ENCODE results near the gene MAP3K6. TPM values are rescaled to one million over a fixed set of nuclear protein-coding genes. Genes with fewer than 3 reads are reported as not detected.

MAP3K6 gene
- total RNA-seq, 1 experiment from 2014 or later = 7.7 TPM

- H3K27me3 Mint-ChIP-seq (ENCODE audit: low read depth) = peaks cover 1% of the 10 kb centered on the region
- no peak within 1 kb of the TSS for H3T11ph ChIP-seq (ENCODE audit: low read length)
- no peaks in the 10 kb centered on the region for H3K23me2 ChIP-seq (ENCODE audit: insufficient read length, low read depth, low read length, poor library complexity, severe bottlenecking)
- no peak within 1 kb of the TSS for H3K9ac ChIP-seq (ENCODE audit: extremely low read depth, insufficient read length, low read length)
- H4K20me1 ChIP-seq (ENCODE audit: control insufficient read depth, insufficient read depth, insufficient read length) = no peaks in the 10 kb centered on the region
- no peaks in the 10 kb centered on the region; the same call in 1 of the 2 replicates for H3K4me1 ChIP-seq (ENCODE audit: insufficient read depth, low read length)
- H3K9me3 Mint-ChIP-seq = no peaks in the 10 kb centered on the region
- peak within 1 kb of the TSS; percentile 75 for H4K5ac ChIP-seq (ENCODE audit: insufficient read length, low read depth, low read length)
- DNase-seq = no peak
- H2BK12ac ChIP-seq (ENCODE audit: insufficient read length, low read depth, low read length) = no peak within 1 kb of the TSS
- peaks cover 4 to 19% of the 10 kb centered on the region in 2 experiments for H3K4me1 Mint-ChIP-seq
- H4K8ac ChIP-seq (replicated peaks; ENCODE audit: insufficient read length, low read depth, low read length) = no peak within 1 kb of the TSS
- no peaks in the 10 kb centered on the region for H3K36me3 Mint-ChIP-seq (ENCODE audit: insufficient read depth in 1 of 3, low read depth in 3 of 3)
- H2BK120ac ChIP-seq (ENCODE audit: low read depth, low read length, poor library complexity, severe bottlenecking) = no peak within 1 kb of the TSS
- no CpG with 5 or more reads among the region's 4 CpGs for WGBS (ENCODE audit: extremely low coverage, insufficient read length, low lambda C conversion rate)
- no peaks in the 10 kb centered on the region for H3K79me2 ChIP-seq (ENCODE audit: insufficient read depth, low read length)
- no peak within 1 kb of the TSS for H2BK15ac ChIP-seq (ENCODE audit: low read depth, low read length)
- H3K56ac ChIP-seq (ENCODE audit: insufficient read length, low read depth, low read length) = no peak within 1 kb of the TSS
- no peak within 1 kb of the TSS for H3K4ac ChIP-seq (ENCODE audit: low read depth, low read length)
- no peak for TF ChIP-seq CTCF (conservative IDR thresholded peaks at IDR 0.05)
- peak within 1 kb of the TSS; percentile 60 for H3K14ac ChIP-seq (ENCODE audit: insufficient read depth, low read length)
- H3K23ac ChIP-seq (ENCODE audit: insufficient read length, low read depth, low read length) = no peak within 1 kb of the TSS
- no peaks in the 10 kb centered on the region for H3K9me3 ChIP-seq (ENCODE audit: control insufficient read depth, low read depth, low read length)
- H3K27me3 ChIP-seq (ENCODE audit: insufficient read depth, low read length) = no peaks in the 10 kb centered on the region
- H3K4me2 ChIP-seq (ENCODE audit: insufficient read depth, insufficient read length, low read length) = no peak within 1 kb of the TSS
- no peak within 1 kb of the TSS for H4K91ac ChIP-seq (ENCODE audit: insufficient read length, low read depth, low read length)
- H2BK5ac ChIP-seq (ENCODE audit: insufficient read length, low read length) = no peak within 1 kb of the TSS
- no peak within 1 kb of the TSS for H3K27ac ChIP-seq (ENCODE audit: insufficient read length, low read depth, low read length)
- no peak within 1 kb of the TSS for H2AFZ ChIP-seq (ENCODE audit: low read length)
- H3K18ac ChIP-seq (ENCODE audit: insufficient read length, low read depth, low read length) = no peak within 1 kb of the TSS
- no peak within 1 kb of the TSS for H2BK20ac ChIP-seq (ENCODE audit: low read depth, low read length, poor library complexity, severe bottlenecking)
- no peak within 1 kb of the TSS for H2AK5ac ChIP-seq (ENCODE audit: insufficient read length, low read length)
- no peak within 1 kb of the TSS; a peak in 1 of 7 replicates for H3K27ac Mint-ChIP-seq
- H3K4me3 Mint-ChIP-seq = no peak within 1 kb of the TSS
- no peaks in the 10 kb centered on the region for H3K79me1 ChIP-seq (ENCODE audit: insufficient read depth, low read depth, low read length, poor library complexity, severe bottlenecking)
Measured at GRCh38 chr1:27374362-27375086, 7.8 kb upstream of the MAP3K6 start, which contains the start of gene FCN3. FCN3 (minus strand) TSS chr1:27374824; CDS start chr1:27374818, 6 bp downstream.

Measured in H9 (cell line).